ENCODE data around the gene WDFY4.

The WDFY4 gene

DNA sequence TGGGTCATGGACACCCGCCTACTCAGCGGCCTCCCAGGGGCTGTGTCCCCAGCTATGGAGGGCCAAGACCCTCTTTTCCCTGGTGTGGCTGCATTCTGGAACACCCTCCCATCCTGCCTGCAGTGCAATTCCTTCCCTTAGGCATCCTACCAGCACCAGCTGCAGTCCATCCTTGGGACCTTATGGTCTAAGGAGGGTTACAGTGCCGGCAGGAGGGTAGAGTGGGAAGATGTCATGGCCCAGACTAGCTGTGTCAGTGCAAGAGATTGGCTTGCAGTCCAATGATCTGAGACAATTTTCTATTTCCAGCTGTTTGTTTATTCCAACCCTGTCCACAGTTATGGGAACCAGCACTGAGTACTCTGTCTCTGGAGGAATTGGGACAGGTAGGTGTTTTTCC, 92.4 kb downstream of the WDFY4 start:
- DNase-seq = no peak

- DNase-seq = no peak
Observed at GRCh38 chr10:48778193-48778857, 93.7 kb downstream of the WDFY4 start.

DNA sequence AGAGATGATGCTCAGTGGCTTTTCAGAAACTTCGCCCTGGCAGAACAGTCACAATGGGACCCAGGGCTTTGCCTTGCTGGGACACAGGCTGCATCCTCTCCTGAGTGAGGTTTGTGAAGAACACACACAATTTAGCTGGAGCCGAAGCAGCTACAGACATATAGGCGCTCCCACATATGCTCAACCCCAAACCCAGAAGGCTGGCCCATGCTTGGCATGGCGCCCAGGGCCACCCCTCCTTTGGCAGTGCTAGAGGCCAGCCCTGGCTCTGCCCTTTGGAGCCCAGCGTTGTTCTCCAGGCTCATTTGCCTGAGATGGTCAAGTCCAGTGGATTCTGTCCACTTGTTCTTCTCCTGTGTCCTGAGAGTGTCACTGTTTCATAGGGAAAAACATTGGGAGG, 94.4 kb downstream of the WDFY4 start:
- no peak for DNase-seq

- no peak for DNase-seq
Observed at GRCh38 chr10:48779546-48780152, 95.0 kb downstream of the WDFY4 start.

DNA sequence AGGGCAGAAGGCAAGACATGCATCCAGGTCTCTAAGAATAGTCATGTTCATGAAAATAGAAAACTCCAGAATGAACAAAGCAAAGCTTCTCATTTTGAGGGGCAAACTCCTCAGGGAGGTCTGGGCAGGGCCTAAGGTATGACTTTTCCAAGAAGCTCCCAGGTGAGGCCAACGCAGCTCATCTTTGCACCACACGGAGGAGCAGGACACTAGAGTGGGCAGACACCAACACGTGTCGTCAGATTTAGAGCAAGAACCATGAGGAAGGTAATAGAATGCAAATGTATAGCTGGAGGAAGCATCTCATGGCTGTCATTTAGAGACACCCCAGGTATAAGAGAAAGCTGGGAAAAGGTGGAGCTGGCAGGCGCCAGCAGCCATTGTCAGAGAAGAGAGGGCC, 95.7 kb downstream of the WDFY4 start:
- DNase-seq = no peak

- no peak for DNase-seq
Observed at GRCh38 chr10:48782386-48782785, 97.7 kb downstream of the WDFY4 start.

DNA sequence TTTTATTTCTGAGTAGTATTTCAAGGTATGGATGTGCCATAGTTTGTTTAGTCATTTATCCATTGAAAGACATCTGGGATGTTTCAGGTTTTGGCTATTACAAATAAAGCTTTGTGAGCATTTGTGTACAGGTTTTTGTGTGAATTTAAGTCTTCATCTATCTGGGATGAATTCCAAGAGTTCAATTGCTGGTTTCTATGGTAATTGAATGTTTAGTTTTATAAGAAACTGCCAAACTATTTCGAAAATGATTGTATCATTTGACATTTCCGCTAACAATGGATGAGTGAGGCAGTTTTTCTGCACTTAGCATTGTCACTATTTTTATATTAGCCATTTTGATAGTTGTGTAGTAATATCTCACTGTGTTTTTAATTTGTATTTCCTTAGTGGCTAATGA, 99.4 kb downstream of the WDFY4 start:
- DNase-seq = no peak

DNA sequence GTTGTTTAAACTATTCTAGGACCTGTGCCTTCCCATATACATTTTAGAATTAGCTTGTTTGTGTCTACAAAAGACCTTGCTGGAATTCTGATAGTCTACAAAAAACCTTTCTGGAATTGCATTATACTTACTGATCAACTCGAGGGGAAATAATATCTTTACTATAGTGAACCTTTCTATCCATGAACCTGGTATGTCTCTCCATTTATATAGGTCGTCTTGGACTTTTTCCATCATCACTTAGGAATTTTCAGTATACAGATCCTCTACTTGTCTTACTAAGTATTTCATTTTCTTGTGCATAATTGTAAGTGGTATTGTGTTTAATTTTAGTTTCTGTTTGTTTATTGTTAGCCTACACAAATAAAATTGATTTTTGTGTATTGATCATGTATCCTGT, 101.1 kb downstream of the WDFY4 start:
- no peak for DNase-seq

DNA sequence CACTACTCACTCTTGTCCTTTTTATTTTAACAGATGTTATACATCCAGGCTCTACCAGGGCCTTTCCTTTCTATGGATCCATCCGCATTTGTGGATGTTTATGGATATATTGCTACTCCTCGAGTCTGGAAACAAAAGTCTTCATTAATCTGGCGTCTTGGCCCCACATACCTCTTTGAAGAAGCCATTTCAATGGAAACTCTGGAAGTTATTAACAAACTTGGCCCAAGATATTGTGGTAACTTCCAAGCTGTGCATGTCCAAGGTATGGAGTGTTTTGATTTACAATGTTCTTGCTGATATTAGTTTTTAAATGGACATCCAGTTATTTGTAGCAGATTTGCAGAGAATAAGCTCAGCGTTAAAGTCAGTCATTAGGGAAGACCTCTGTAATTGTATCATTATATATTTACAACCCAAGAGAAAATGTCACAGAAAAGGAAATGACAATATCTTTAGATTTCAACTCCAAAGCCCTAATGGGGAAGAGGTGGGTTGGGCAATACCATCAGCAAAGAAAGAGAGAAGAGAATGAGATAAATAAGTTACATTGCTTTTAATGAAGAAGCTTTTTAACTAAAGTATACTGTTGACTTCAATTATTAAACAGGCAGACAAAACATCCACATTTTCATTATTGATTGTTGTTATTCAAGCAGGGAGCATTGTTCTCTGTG, 102.1 kb downstream of the WDFY4 start:
- DNase-seq = no peak

GRCh38 chr10:48788554-48788953, 103.9 kb downstream of the WDFY4 start:
- no peak for DNase-seq

- DNase-seq = no peak
Observed at GRCh38 chr10:48789486-48790456, 105.1 kb downstream of the WDFY4 start.

- DNase-seq = no peak
Observed at GRCh38 chr10:48790457-48791044, 105.9 kb downstream of the WDFY4 start.

DNA sequence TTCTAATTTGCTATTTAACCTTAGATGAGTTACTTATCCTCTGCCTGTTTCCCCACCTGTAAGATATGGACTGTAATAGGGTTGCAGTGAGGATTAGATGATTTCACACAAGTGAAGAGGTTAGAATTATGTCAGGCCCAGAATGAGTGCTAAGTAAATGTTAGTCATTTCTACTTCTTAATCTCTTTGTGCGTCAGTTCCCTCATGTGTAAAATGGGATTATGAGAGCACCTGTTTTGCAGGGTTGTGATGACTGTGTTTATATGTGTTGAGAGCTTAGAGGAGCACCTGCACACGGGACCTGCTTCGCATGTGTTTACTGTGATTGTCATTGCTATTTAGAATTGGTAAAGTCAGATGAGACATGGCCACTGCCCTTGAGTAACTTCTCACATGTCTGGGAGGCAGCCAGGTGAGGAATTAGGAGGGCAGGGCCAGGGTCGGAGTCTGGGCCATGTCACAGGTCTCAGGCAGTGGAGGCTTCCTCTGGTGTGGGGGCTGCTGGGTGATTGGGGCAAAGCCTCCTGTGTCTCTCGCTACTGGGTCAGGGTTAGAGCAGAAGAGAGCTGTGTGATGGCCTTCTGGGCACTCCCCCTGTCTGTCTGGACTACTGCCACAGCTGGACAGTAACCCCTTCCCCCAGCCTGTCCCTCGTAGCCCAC, 106.7 kb downstream of the WDFY4 start:
- DNase-seq = no peak

- DNase-seq = no peak
Observed at GRCh38 chr10:48792121-48792520, 107.4 kb downstream of the WDFY4 start.

GRCh38 chr10:48792687-48793096, 108.0 kb downstream of the WDFY4 start:
- DNase-seq = no peak

DNA sequence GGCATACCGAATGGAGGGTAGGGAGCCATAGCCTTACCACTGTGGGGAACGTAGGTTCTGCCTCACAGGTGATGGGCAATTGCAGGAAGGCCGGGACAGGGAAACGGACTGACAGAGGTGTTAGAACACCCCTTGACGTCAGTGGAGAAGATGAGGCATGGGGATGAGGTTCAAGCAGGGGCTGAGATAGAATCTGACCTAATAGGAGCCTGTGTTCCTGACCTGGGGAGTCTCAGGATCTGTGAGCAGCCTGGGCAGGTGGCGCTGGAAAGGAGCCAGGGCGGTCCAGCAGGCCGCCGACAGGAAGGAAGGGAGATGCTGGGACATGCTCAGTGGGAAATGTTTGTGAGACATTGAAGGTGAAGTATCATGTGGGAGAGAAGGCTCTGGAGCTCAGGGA, 109.4 kb downstream of the WDFY4 start:
- no peak for DNase-seq

GRCh38 chr10:48796713-48797245, 112.1 kb downstream of the WDFY4 start:
- no peak for DNase-seq

DNA sequence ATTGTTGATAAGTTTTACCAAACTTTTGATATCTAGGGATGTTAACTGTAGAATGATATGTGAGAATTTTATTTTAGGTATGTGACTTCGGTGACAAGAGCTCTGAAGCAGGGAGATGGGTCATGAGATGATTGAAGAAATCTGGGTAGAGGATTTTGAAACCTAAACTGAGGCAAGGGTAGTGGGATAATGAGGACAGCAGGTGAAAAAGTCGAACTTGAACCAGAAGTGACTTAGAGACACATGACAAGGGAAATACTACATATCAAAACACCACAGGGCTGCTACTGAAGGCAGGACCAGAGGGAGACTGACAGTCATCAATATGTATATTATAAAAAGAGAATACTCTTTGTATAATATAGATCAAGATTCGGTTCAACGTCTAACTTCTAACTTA, 113.2 kb downstream of the WDFY4 start:
- no peak for DNase-seq

DNA sequence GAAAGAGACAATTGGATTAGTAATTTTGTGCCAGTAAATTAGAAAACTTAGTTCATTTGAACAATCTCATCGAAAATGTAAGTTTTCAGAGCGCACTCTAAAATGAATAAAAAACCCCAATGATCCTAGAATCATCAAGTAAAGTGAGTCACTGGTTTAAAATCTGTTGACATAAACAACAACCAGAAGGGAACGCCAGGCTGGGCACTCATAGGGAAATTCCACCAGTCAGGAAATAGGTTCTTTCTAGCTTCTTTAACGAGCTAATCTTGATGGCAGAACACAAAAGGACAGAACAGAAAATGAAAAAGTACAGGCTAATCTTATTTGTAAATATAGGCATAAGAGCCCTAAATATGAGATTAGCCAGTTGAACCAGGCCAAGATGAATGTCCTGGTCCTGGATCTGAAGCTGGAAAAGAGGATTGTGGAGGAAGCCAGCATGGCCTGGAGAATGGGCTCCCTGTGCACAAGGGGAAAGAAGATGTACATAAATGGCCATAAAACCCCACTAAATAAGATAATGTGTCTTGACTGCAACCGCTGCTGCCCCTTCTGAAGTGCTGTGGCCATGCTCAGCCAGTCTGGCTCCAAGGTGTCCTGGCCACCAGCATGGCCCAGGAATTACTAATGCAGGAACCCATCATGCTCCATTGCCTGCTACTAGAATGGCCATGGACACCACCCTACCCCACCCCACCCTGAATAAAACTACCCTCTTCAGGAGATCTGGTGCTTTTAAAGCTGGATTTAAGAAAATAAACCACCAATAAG, 114.0 kb downstream of the WDFY4 start:
- DNase-seq = no peak

DNA sequence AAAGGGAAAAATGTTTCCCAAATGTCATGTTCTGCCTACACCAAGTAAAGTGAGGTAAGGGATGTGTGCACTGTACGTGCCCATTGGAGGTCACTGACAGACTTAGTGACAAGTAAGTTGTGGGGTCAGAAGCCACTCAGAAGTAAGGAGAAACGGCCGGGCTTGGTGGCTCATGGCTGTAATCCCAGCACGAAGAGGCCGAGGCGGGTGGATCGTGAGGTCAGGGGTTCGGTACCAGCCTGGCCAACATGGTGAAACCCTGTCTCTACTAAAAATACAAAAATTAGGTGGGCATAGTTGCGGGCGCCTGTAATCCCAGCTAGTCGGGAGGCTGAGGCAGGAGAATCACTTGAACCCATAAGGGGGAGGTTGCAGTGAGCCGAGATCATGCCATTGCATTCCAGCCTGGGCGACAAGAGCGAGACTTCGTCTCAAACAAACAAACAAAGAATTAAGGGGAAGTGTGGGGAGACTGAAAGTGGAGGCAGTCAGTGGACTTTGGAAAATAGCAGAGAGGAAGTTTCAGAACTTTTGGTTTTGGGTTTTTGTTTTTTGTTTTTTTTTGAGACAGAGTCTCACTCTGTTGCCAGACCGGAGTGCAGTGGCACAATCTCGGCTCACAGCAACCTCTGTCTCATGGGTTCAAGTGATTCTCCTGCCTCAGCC, 114.8 kb downstream of the WDFY4 start:
- no peak for DNase-seq

Data from NCI-H1417 treated with DMSO at 0.1 percent for 48 hours (cell line).